Small intestine (tissue), 7 donors: Measurements from ENCODE around the gene OSGIN1. TPM values are rescaled to one million over a fixed set of nuclear protein-coding genes. Genes with fewer than 3 reads are reported as not detected.

Source experiments
- DNase-seq, 2 donors: peaks; one replicate each; pipeline versions ENCODE4 v3.0.0 to v3.0.0-alpha.2; 2013
- FAIRE-seq: peaks from 2 replicates; lab custom pipeline; 2012; peaks lifted over from hg19 to GRCh38; lab: Jason Lieb, UNC
- H3K27ac ChIP-seq, 3 donors: one replicate each; pipeline ENCODE4 v1.5.1; 2013; ENCODE audit warnings: low read length in 2 of 3, mild to moderate bottlenecking in 2 of 3, control low read depth in 1 of 3, inconsistent platforms in 1 of 3, low read depth in 1 of 3, moderate library complexity in 1 of 3
- H3K27me3 ChIP-seq, 3 donors: one replicate each; pipeline ENCODE4 v1.6.1; 2013; ENCODE audit warnings: low read length in 3 of 3, inconsistent platforms in 1 of 3; ENCODE audit not compliant: control insufficient read depth in 3 of 3, insufficient read depth in 3 of 3
- H3K36me3 ChIP-seq, 3 donors: one replicate each; pipeline ENCODE4 v1.6.1; 2013; ENCODE audit warnings: low read length in 3 of 3, inconsistent platforms in 1 of 3, low read depth in 1 of 3, mild to moderate bottlenecking in 1 of 3, moderate library complexity in 1 of 3; ENCODE audit not compliant: control insufficient read depth in 3 of 3, insufficient read depth in 2 of 3
- H3K4me1 ChIP-seq, 3 donors: one replicate each; pipeline ENCODE4 v1.6.1; 2013; ENCODE audit warnings: low read length in 2 of 3, inconsistent platforms in 1 of 3, low read depth in 1 of 3, mild to moderate bottlenecking in 1 of 3, moderate library complexity in 1 of 3; ENCODE audit not compliant: control insufficient read depth in 3 of 3, insufficient read depth in 2 of 3
- H3K4me3 ChIP-seq, 3 donors: one replicate each; pipeline ENCODE4 v1.5.1; 2013; ENCODE audit warnings: low read length in 3 of 3, control low read depth in 1 of 3, inconsistent platforms in 1 of 3, low read depth in 1 of 3, mild to moderate bottlenecking in 1 of 3, moderate library complexity in 1 of 3
- H3K9me3 ChIP-seq, 2 donors: one replicate each; pipeline ENCODE4 v1.6.1; 2013; ENCODE audit warnings: low read depth in 1 of 2, low read length in 1 of 2; ENCODE audit not compliant: control insufficient read depth in 2 of 2, insufficient read depth in 1 of 2
- WGBS, 3 donors: extraction: QIAGEN DNeasy Blood & Tissue Kit; methylation state at CpG; one replicate each; pipeline ENCODE4 v1.1.7; 2013; 5-methylcytosine and 5-hydroxymethylcytosine counted together
- polyA plus RNA-seq, 4 donors: library from polyadenylated mRNA; stranded (reverse) in 3 of 4; unstranded in 1 of 4; fragments of 200-250 nt in 3 of 4; fragments of 120-200 nt in 1 of 4; gene quantifications; one replicate each; pipeline versions ENCODE4 v1.2.1 to v1.2.3, GENCODE V29; 2013
- donor health status: healthy with polysubstance abuse.
- donor health status: control.
- donor health status: control.
- donor health status: Bipolar disorder and iron deficiency.
- donor health status: healthy.

Gene OSGIN1
- polyA plus RNA-seq, 4 donors: 3.4 to 101 (median 41.1) TPM

- Histone ChIP-seq H3K4me1 (peaks cover 0 to 24% (median 11%) of the 10 kb centered on the region in 3 donors), H3K36me3 (peaks cover 0 to 29% (median 16%) of the 10 kb centered on the region in 3 donors), H3K9me3 (no peaks in the 10 kb centered on the region), H3K4me3 (peak overlapping the region in 1 of 3 donors; percentile 16), H3K27ac (no peak overlapping the region), H3K27me3 (no peaks in the 10 kb centered on the region)
- DNase-seq (no peak), FAIRE-seq (no peak)
- WGBS, 3 donors: 75 to 82% (median 78%) methylated on average over 23 of the region's 23 CpGs
Observed at GRCh38 chr16:83955218-83956130, 2.4 kb downstream of the OSGIN1 start.

- DNase-seq: peak; percentile 76 to 81
- no peaks in the 10 kb centered on the region for H3K27me3 ChIP-seq
- H3K27ac ChIP-seq: no peak overlapping the region
- H3K9me3 ChIP-seq: no peaks in the 10 kb centered on the region
- H3K4me3 ChIP-seq: no peak overlapping the region
- WGBS, 3 donors: 41 to 46% (median 43%) methylated on average over 22 of the region's 22 CpGs
- peaks cover 0 to 24% (median 11%) of the 10 kb centered on the region in 3 donors for H3K4me1 ChIP-seq
- FAIRE-seq: no peak
- peaks cover 0 to 41% (median 17%) of the 10 kb centered on the region in 3 donors for H3K36me3 ChIP-seq
Observed at GRCh38 chr16:83956336-83957289, 3.6 kb downstream of the OSGIN1 start.

GRCh38 chr16:83957296-83957855 lies 4.3 kb downstream of the OSGIN1 start:
- DNase-seq (no peak), FAIRE-seq (no peak)
- peaks cover 0 to 23% (median 9%) of the 10 kb centered on the region in 3 donors for H3K4me1 ChIP-seq
- no peaks in the 10 kb centered on the region for H3K9me3 ChIP-seq
- peaks cover 0 to 42% (median 18%) of the 10 kb centered on the region in 3 donors for H3K36me3 ChIP-seq
- no peak overlapping the region for H3K4me3 ChIP-seq
- 84 to 90% (median 86%) methylated on average over 12 to 14 of the region's 14 CpGs for WGBS, 3 donors
- H3K27me3 ChIP-seq: no peaks in the 10 kb centered on the region
- H3K27ac ChIP-seq: no peak overlapping the region

- Histone ChIP-seq H3K4me1 (peaks cover 0 to 15% (median 6%) of the 10 kb centered on the region in 3 donors), H3K27me3 (no peaks in the 10 kb centered on the region), H3K9me3 (no peaks in the 10 kb centered on the region), H3K36me3 (peaks cover 0 to 48% (median 18%) of the 10 kb centered on the region in 3 donors), H3K4me3 (no peak overlapping the region), H3K27ac (no peak overlapping the region)
- DNase-seq (no peak), FAIRE-seq (no peak)
- 77 to 87% (median 84%) methylated on average over 21 of the region's 21 CpGs for WGBS, 3 donors
Observed at GRCh38 chr16:83958137-83958845, 5.3 kb downstream of the OSGIN1 start.

- WGBS, 3 donors: 82 to 89% (median 89%) methylated on average over 21 of the region's 21 CpGs
- H3K27me3 ChIP-seq: no peaks in the 10 kb centered on the region
- peaks cover 0 to 54% (median 22%) of the 10 kb centered on the region in 3 donors for H3K36me3 ChIP-seq
- no peak for DNase-seq
- no peak for FAIRE-seq
- no peak overlapping the region for H3K27ac ChIP-seq
- peaks cover 0 to 8% (median 3%) of the 10 kb centered on the region in 3 donors for H3K4me1 ChIP-seq
- no peak overlapping the region for H3K4me3 ChIP-seq
- no peaks in the 10 kb centered on the region for H3K9me3 ChIP-seq
Observed at GRCh38 chr16:83958846-83959565, 6.0 kb downstream of the OSGIN1 start.

GRCh38 chr16:83959656-83960434 lies 6.8 kb downstream of the OSGIN1 start:
- WGBS, 3 donors: 78 to 89% (median 86%) methylated on average over 12 of the region's 12 CpGs
- FAIRE-seq: no peak
- peaks cover 0 to 56% (median 22%) of the 10 kb centered on the region in 3 donors for H3K36me3 ChIP-seq

More at GRCh38 chr16:83959656-83960434, 6.8 kb downstream of the OSGIN1 start:
- H3K27me3 ChIP-seq: no peaks in the 10 kb centered on the region
- H3K4me3 ChIP-seq: no peak overlapping the region
- no peaks in the 10 kb centered on the region for H3K9me3 ChIP-seq
- H3K27ac ChIP-seq: no peak overlapping the region
- no peak for DNase-seq
- peaks cover 0 to 5% (median 0%) of the 10 kb centered on the region in 3 donors for H3K4me1 ChIP-seq
